Measurements from ENCODE around the gene HSPB2. TPM values are rescaled to one million over a fixed set of nuclear protein-coding genes. Genes with fewer than 3 reads are reported as not detected.

HSPB2 gene
- total RNA-seq, 1 experiment from 2014 or later = 0.28 TPM

GRCh38 chr11:111951565-111951964, 39.0 kb downstream of the HSPB2 start:
- H3K36me3 ChIP-seq (ENCODE audit: low read depth) = no peaks in the 10 kb centered on the region
- no peaks in the 10 kb centered on the region for H3F3A ChIP-seq (ENCODE audit: insufficient read depth, low read depth)
- intact Hi-C loops (cut with micrococcal nuclease; ENCODE audit: unreplicated experiment) = no loop called here
- H3K27ac ChIP-seq = no peak overlapping the region
- H3K9me3 ChIP-seq (ENCODE audit: insufficient read depth, low read depth) = no peaks in the 10 kb centered on the region
- CTCF ChIA-PET = no interaction called here
- POLR2A ChIA-PET (ENCODE audit: unreplicated experiment) = no interaction called here
- no peak for DNase-seq
- H4K20me1 ChIP-seq (ENCODE audit: insufficient read depth) = no peaks in the 10 kb centered on the region
- no peaks in the 10 kb centered on the region for H3K4me1 ChIP-seq (replicated peaks; ENCODE audit: insufficient read depth)
- no peaks in the 10 kb centered on the region for H3K9me2 ChIP-seq (ENCODE audit: insufficient read depth)
- no peak overlapping the region for H3K4me2 ChIP-seq
- no peak overlapping the region for H3K4me3 ChIP-seq
- no peak for TF ChIP-seq EZH2 (IDR thresholded peaks at IDR 0.05; ENCODE audit: low read depth)
- no peak for TF ChIP-seq CTCF (conservative IDR thresholded peaks at IDR 0.05)
- no peak overlapping the region for H2AFZ ChIP-seq
- BruUV-seq (replicated peaks) = no TSS peak
- H3K27me3 ChIP-seq (ENCODE audit: insufficient read depth, low read depth) = no peaks in the 10 kb centered on the region
- H3K79me2 ChIP-seq (ENCODE audit: low read depth) = no peaks in the 10 kb centered on the region

- H3K4me3 ChIP-seq = no peak overlapping the region
- H3F3A ChIP-seq (ENCODE audit: insufficient read depth, low read depth) = no peaks in the 10 kb centered on the region
- no peak for TF ChIP-seq CTCF (conservative IDR thresholded peaks at IDR 0.05)
- no peak for TF ChIP-seq EZH2 (IDR thresholded peaks at IDR 0.05; ENCODE audit: low read depth)
- no peaks in the 10 kb centered on the region for H3K27me3 ChIP-seq (ENCODE audit: insufficient read depth, low read depth)
- H3K9me3 ChIP-seq (ENCODE audit: insufficient read depth, low read depth) = no peaks in the 10 kb centered on the region
- H4K20me1 ChIP-seq (ENCODE audit: insufficient read depth) = no peaks in the 10 kb centered on the region
- no peaks in the 10 kb centered on the region for H3K36me3 ChIP-seq (ENCODE audit: low read depth)
- no peak for DNase-seq
- H2AFZ ChIP-seq = no peak overlapping the region
- no peaks in the 10 kb centered on the region for H3K9me2 ChIP-seq (ENCODE audit: insufficient read depth)
- no TSS peak for BruUV-seq (replicated peaks)
- H3K4me2 ChIP-seq = no peak overlapping the region
- no peaks in the 10 kb centered on the region for H3K4me1 ChIP-seq (replicated peaks; ENCODE audit: insufficient read depth)
- intact Hi-C loops (cut with micrococcal nuclease; ENCODE audit: unreplicated experiment) = no loop called here
- no peaks in the 10 kb centered on the region for H3K79me2 ChIP-seq (ENCODE audit: low read depth)
- no peak overlapping the region for H3K27ac ChIP-seq
- POLR2A ChIA-PET (ENCODE audit: unreplicated experiment) = no interaction called here
- CTCF ChIA-PET = no interaction called here
Observed at GRCh38 chr11:111954154-111954553, 41.6 kb downstream of the HSPB2 start.

GRCh38 chr11:111957663-111958444, 45.3 kb downstream of the HSPB2 start:
- H3F3A ChIP-seq (ENCODE audit: insufficient read depth, low read depth) = peaks cover 9% of the 10 kb centered on the region; the same call in 1 of the 2 replicates
- H3K4me2 ChIP-seq = no peak overlapping the region
- H3K79me2 ChIP-seq (ENCODE audit: low read depth) = no peaks in the 10 kb centered on the region
- POLR2A ChIA-PET (ENCODE audit: unreplicated experiment) = no interaction called here
- no peak overlapping the region for H3K4me3 ChIP-seq
- intact Hi-C loops (cut with micrococcal nuclease; ENCODE audit: unreplicated experiment) = no loop called here
- no peak overlapping the region for H3K27ac ChIP-seq
- no peak for TF ChIP-seq CTCF (conservative IDR thresholded peaks at IDR 0.05)
- no peak for TF ChIP-seq EZH2 (IDR thresholded peaks at IDR 0.05; ENCODE audit: low read depth)
- no peaks in the 10 kb centered on the region for H3K9me3 ChIP-seq (ENCODE audit: insufficient read depth, low read depth)
- H3K36me3 ChIP-seq (ENCODE audit: low read depth) = no peaks in the 10 kb centered on the region
- no peak for DNase-seq
- H3K9me2 ChIP-seq (ENCODE audit: insufficient read depth) = no peaks in the 10 kb centered on the region
- no peaks in the 10 kb centered on the region for H4K20me1 ChIP-seq (ENCODE audit: insufficient read depth)
- BruUV-seq (replicated peaks) = no TSS peak
- CTCF ChIA-PET = no interaction called here
- no peaks in the 10 kb centered on the region for H3K27me3 ChIP-seq (ENCODE audit: insufficient read depth, low read depth)
- H2AFZ ChIP-seq = no peak overlapping the region
- H3K4me1 ChIP-seq (replicated peaks; ENCODE audit: insufficient read depth) = peaks cover 8% of the 10 kb centered on the region

Measured in PC-9 (cell line).